Stimulated activated CD8-positive, alpha-beta memory T cell treated with anti-CD3 and anti-CD28 coated beads, Interleukin-4, amount 100 ng/mL, for 4 hours (primary cell): ENCODE results near the gene OPN3.

Experiments used
- DNase-seq, 2 donors: peaks; one replicate each; pipeline ENCODE4 v3.0.0-alpha.2; 2020; ENCODE audit warnings: low read depth in 2 of 2, low spot score in 1 of 2

The OPN3 gene

GRCh38 chr1:241646201-241646600 lies 6.0 kb upstream of the OPN3 start:
- no peak for DNase-seq

GRCh38 chr1:241645199-241645598 lies 5.0 kb upstream of the OPN3 start:
- DNase-seq = no peak

- DNase-seq = no peak
Observed at GRCh38 chr1:241644259-241644658, 4.1 kb upstream of the OPN3 start.

- no peak for DNase-seq
Observed at GRCh38 chr1:241642593-241642944, 2.4 kb upstream of the OPN3 start.

- no peak for DNase-seq
Observed at GRCh38 chr1:241641773-241642592, 1.8 kb upstream of the OPN3 start.

- DNase-seq = no peak
Observed at GRCh38 chr1:241640867-241641622, 876 bp upstream of the OPN3 start.

GRCh38 chr1:241639623-241640148 lies 483 bp downstream of the OPN3 start:
- peak in 1 of 2 donors; percentile 16 for DNase-seq

- no peak for DNase-seq
Observed at GRCh38 chr1:241638909-241639622, 1.1 kb downstream of the OPN3 start.

GRCh38 chr1:241638099-241638682 lies 2.0 kb downstream of the OPN3 start:
- DNase-seq = no peak

- DNase-seq = no peak
Observed at GRCh38 chr1:241637604-241638003, 2.6 kb downstream of the OPN3 start.

- no peak for DNase-seq
Observed at GRCh38 chr1:241637046-241637590, 3.1 kb downstream of the OPN3 start.

- no peak for DNase-seq
Observed at GRCh38 chr1:241636291-241636690, 3.9 kb downstream of the OPN3 start.

GRCh38 chr1:241635556-241636152 lies 4.5 kb downstream of the OPN3 start:
- no peak for DNase-seq

GRCh38 chr1:241632987-241633386 lies 7.2 kb downstream of the OPN3 start:
- DNase-seq = no peak

- DNase-seq = no peak
Observed at GRCh38 chr1:241631674-241632073, 8.5 kb downstream of the OPN3 start.

- DNase-seq = no peak
Observed at GRCh38 chr1:241630899-241631298, 9.3 kb downstream of the OPN3 start.

- DNase-seq = no peak
Observed at GRCh38 chr1:241630476-241630875, 9.7 kb downstream of the OPN3 start.

GRCh38 chr1:241630005-241630404 lies 10.2 kb downstream of the OPN3 start:
- no peak for DNase-seq

GRCh38 chr1:241627453-241628259 lies 12.5 kb downstream of the OPN3 start:
- DNase-seq = no peak

GRCh38 chr1:241624935-241625334 lies 15.2 kb downstream of the OPN3 start:
- DNase-seq = no peak
